A673 (cell line): Measurements from ENCODE around the gene SNRNP40. TPM values are rescaled to one million over a fixed set of nuclear protein-coding genes. Genes with fewer than 3 reads are reported as not detected.

ENCODE experiments used
- BruUV-seq: library from RNA; stranded (reverse); fragments of 400-500 nt; replicated peaks from 2 replicates; lab custom pipeline; 2021; lab: Mats Ljungman, UMichigan
- CTCF ChIA-PET: fragments of 300-600 bp; sonication (Branson Sonifier 250); formaldehyde crosslinking; loops from one replicate; lab custom pipeline; 2022; ENCODE audit warnings: antibody characterized with exemption; lab: Charles Lee
- POLR2A ChIA-PET: fragments of 300-600 bp; sonication (Branson Sonifier 250); formaldehyde crosslinking; loops from one replicate; lab custom pipeline; 2022; ENCODE audit warnings: antibody characterized with exemption; ENCODE audit not compliant: low non-redundant PET; lab: Charles Lee
- DNase-seq: peaks from one replicate; pipeline ENCODE4 v3.0.0-alpha.2; 2015; ENCODE audit warnings: low spot score
- H3K27ac ChIP-seq: fragments of 200-600 bp; sonication (generic); 2 replicates; pipeline ENCODE4 v1.5.1; 2016; ENCODE audit warnings: mixed run types, low read depth, mild to moderate bottlenecking, mixed read lengths, antibody characterized with exemption, low read length; ENCODE audit not compliant: poor library complexity, severe bottlenecking
- H3K27me3 ChIP-seq: fragments of 200-600 bp; sonication (generic); replicated peaks from 2 replicates; pipeline ENCODE4 v1.6.1; 2017; ENCODE audit warnings: mixed run types, low read depth, mild to moderate bottlenecking, mixed read lengths, antibody characterized with exemption, low read length; ENCODE audit not compliant: insufficient read depth, poor library complexity
- H3K36me3 ChIP-seq: fragments of 200-600 bp; sonication (generic); 2 replicates; pipeline ENCODE4 v1.6.1; 2016; ENCODE audit warnings: mixed run types, mild to moderate bottlenecking, mixed read lengths, antibody characterized with exemption, low read length; ENCODE audit not compliant: insufficient read depth, poor library complexity, severe bottlenecking
- H3K4me1 ChIP-seq: fragments of 200-600 bp; sonication (generic); 2 replicates; pipeline ENCODE4 v1.6.1; 2017; ENCODE audit warnings: mixed run types, mild to moderate bottlenecking, mixed read lengths, antibody characterized with exemption, low read length; ENCODE audit not compliant: insufficient read depth, poor library complexity, severe bottlenecking
- H3K4me3 ChIP-seq: fragments of 200-600 bp; sonication (generic); 2 replicates; pipeline ENCODE4 v1.5.1; 2016; ENCODE audit warnings: low read depth, mixed run types, mild to moderate bottlenecking, mixed read lengths, low read length; ENCODE audit not compliant: poor library complexity, severe bottlenecking
- H3K9me3 ChIP-seq: fragments of 200-600 bp; sonication (generic); 2 replicates; pipeline ENCODE4 v1.6.1; 2016; ENCODE audit warnings: mixed run types, low read depth, mild to moderate bottlenecking, mixed read lengths, antibody characterized with exemption, low read length; ENCODE audit not compliant: poor library complexity, severe bottlenecking
- EZH2 ChIP-seq: fragments of 200-600 bp; sonication (generic); IDR thresholded peaks from 2 replicates; pipeline ENCODE4 v1.6.1; 2017; ENCODE audit warnings: borderline replicate concordance, low read depth, mild to moderate bottlenecking, mixed read lengths, antibody characterized with exemption, low read length; ENCODE audit not compliant: poor library complexity, severe bottlenecking
- intact Hi-C: fragments of 100-400 bp; cut with micrococcal nuclease; formaldehyde crosslinking; loops from one replicate; pipeline ENCODE4 v1.10.0; 2022; ENCODE audit not compliant: unreplicated experiment
- total RNA-seq: library from RNA; stranded (reverse); gene quantifications from 2 replicates; pipeline ENCODE4 v1.2.3, GENCODE V29; 2021
- TF ChIP-seq, protein P1 (sequence below): fragments of 300-800, 200-600 bp; sonication (generic); conservative IDR thresholded peaks from 2 replicates; pipeline ENCODE4 v1.5.1; 2017; ENCODE audit warnings: low read depth, mild to moderate bottlenecking, antibody characterized with exemption, low read length, moderate library complexity, mixed read lengths

The SNRNP40 gene
- total RNA-seq, 1 experiment from 2014 or later, result 121 TPM

DNA sequence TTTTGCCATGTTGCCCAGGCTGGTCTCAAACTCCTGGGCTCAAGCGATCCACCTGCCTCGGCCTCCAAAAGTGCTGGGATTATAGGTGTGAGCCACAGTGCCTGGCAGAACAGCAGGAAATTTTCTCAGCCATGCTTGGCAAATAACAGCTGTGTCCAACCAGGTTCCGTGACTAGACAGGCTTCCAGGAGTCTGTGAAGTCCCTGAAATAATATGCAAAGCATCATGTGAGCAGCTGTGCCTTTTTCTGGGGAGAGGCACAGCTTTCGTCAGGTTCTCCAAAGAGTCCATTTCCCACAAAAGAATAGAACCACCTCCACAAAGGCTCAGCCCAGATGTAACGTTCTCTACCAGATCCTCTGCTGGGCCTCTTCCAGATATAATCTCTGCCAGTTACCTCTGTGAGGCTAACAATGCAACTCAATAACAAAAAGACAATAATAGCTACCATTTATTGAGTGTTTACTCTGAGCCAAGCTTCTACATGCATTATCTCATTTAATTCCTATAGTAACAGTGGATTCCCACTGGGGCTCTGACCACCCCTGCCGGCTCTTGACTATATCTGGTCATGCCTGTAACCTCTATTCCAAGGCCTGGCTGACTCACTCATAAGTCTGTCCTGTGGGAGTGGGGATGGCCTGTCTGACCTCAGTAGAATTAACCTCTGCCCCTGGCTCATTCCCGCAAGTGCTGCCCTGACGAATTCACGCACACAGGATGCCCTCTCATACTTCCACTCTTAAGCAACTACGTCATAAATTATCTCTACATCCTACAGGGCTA lies 52.9 kb downstream of the SNRNP40 start:
- no peaks in the 10 kb centered on the region for H3K36me3 ChIP-seq
- peaks cover 25% of the 10 kb centered on the region for H3K27me3 ChIP-seq
- no peaks in the 10 kb centered on the region for H3K4me1 ChIP-seq
- POLR2A ChIA-PET, result no interaction called here
- CTCF ChIA-PET, result no interaction called here
- TF ChIP-seq, protein P1, sequence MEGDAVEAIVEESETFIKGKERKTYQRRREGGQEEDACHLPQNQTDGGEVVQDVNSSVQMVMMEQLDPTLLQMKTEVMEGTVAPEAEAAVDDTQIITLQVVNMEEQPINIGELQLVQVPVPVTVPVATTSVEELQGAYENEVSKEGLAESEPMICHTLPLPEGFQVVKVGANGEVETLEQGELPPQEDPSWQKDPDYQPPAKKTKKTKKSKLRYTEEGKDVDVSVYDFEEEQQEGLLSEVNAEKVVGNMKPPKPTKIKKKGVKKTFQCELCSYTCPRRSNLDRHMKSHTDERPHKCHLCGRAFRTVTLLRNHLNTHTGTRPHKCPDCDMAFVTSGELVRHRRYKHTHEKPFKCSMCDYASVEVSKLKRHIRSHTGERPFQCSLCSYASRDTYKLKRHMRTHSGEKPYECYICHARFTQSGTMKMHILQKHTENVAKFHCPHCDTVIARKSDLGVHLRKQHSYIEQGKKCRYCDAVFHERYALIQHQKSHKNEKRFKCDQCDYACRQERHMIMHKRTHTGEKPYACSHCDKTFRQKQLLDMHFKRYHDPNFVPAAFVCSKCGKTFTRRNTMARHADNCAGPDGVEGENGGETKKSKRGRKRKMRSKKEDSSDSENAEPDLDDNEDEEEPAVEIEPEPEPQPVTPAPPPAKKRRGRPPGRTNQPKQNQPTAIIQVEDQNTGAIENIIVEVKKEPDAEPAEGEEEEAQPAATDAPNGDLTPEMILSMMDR, result no peak
- no peak for TF ChIP-seq EZH2
- H3K4me3 ChIP-seq, result no peak overlapping the region
- no peak for DNase-seq
- H3K9me3 ChIP-seq, result no peaks in the 10 kb centered on the region
- BruUV-seq, result no TSS peak
- intact Hi-C loops, result no loop called here
- H3K27ac ChIP-seq, result no peak overlapping the region

DNA sequence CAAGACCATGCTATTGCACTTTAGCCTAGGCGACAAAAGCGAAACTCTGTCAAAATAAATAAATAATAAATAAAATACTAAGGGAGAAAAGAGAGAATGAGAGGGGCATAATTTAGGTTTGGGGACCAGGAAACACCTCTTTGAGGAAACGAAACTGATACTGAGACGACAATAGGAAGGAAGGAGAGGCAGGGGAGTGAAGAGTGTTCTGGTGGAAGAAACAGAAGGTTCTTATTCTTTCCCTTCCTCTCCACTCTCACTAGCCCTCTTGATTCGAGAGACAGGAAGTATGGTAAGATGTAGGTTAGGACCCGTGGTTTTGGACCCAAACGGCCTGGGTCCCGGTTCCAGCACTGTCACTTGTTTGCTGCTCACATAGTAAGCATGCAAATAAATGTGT lies 55.3 kb downstream of the SNRNP40 start:
- H3K27me3 ChIP-seq, result peaks cover 47% of the 10 kb centered on the region
- H3K27ac ChIP-seq, result no peak overlapping the region
- intact Hi-C loops, result no loop called here
- DNase-seq, result no peak
- ChIA-PET CTCF (no interaction called here), POLR2A (no interaction called here)
- H3K9me3 ChIP-seq, result no peaks in the 10 kb centered on the region
- H3K36me3 ChIP-seq, result no peaks in the 10 kb centered on the region
- BruUV-seq, result no TSS peak
- no peaks in the 10 kb centered on the region for H3K4me1 ChIP-seq
- TF ChIP-seq, protein P1, result no peak
- TF ChIP-seq EZH2, result no peak
- no peak overlapping the region for H3K4me3 ChIP-seq

DNA sequence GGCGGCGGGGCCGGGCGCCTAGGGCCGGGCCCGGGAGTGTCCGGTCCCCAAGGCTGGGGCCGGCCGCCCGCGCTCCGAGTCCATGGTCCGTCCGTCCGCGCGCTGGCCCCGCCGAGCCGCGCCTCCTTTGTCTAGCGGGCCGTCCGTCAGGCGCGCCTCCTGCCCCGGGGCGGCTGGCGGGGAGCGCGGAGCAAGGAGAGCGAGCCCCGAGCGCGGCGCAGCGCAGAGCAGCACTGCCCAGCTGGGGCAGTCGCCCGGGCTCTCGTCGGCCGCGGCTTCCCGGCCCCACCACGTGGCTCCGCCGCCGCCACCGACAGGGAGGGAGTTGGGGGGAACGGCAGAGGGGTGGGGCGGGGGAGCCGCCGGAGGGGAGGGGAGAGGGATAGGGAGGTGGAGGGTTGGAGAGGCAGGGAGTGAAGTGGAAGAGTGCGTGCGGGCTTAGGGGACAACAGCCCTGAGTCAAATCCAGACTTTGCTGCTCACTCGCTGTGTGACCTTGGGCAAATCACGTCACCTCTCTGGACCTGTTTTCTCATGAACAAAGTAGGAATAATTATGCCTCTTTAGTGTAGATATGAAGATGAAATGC lies 56.8 kb downstream of the SNRNP40 start, which contains the start of gene NKAIN1:
NKAIN1 (minus strand) TSS at position 235 of the 589 bp plus-strand sequence. CDS start 340 bp downstream, outside the sequence.
- no TSS peak for BruUV-seq
- H3K4me1 ChIP-seq, result no peaks in the 10 kb centered on the region
- POLR2A ChIA-PET, result no interaction called here
- H3K4me3 ChIP-seq, result peak within 1 kb of the TSS; percentile 38
- CTCF ChIA-PET, result no interaction called here
- H3K27me3 ChIP-seq, result peaks cover 55% of the 10 kb centered on the region
- no peak within 1 kb of the TSS for H3K27ac ChIP-seq
- no peaks in the 10 kb centered on the region for H3K36me3 ChIP-seq
- DNase-seq, result peak; percentile 18
- intact Hi-C loops, result no loop called here
- TF ChIP-seq, protein P1, result no peak
- TF ChIP-seq EZH2, result peak; percentile 64
- no peaks in the 10 kb centered on the region for H3K9me3 ChIP-seq
